ENCODE results near the gene ANAPC7.
"Not testable (repeated sequence)": the region's sequence is repeated elsewhere in the genome, so short reads cannot be mapped to it uniquely, and the experiment has no call there.

The ANAPC7 gene

DNA sequence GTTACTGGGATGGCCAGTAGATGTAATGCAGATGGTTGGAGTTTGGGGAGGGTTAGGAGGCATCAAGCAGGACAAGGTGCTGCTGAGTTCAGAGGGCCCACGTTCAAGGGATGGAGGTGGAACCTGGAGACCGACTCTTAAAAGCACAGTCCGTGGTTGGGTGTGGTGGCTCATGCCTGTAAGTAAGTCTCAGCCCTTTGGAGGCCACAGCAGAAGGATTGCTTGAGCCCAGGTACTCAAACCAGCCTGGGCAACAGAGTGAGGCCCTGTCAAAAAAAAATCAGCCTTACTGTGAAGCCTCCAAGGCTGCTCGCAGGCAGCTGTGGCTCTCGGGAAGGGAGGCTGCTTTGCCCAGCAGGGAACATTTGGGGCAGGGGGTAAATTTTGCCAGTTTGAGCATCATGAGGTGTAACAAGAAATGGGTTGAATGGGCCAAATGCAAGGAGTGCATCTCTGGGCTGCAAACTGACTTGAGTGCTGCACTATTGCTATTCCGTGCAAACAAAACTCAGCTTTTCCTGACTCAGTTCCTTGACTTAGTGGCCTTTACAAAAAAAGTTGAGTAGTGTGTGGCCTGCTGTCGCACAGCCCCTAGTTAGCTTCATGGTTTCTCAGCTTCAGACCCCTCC is 55.0 kb downstream of the ANAPC7 start:
- DNase-seq, result no peak

- no peak for DNase-seq
These were observed 55.7 kb downstream of the ANAPC7 start for GRCh38 chr12:110347767-110348166.

- DNase-seq, result no peak
These were observed 57.5 kb downstream of the ANAPC7 start for GRCh38 chr12:110345963-110346362.

GRCh38 chr12:110345176-110345661 is 58.3 kb downstream of the ANAPC7 start:
- no peak for DNase-seq

GRCh38 chr12:110344657-110345056 is 58.9 kb downstream of the ANAPC7 start:
- DNase-seq, result no peak

- no peak for DNase-seq
These were observed 59.6 kb downstream of the ANAPC7 start for GRCh38 chr12:110343736-110344555.

DNA sequence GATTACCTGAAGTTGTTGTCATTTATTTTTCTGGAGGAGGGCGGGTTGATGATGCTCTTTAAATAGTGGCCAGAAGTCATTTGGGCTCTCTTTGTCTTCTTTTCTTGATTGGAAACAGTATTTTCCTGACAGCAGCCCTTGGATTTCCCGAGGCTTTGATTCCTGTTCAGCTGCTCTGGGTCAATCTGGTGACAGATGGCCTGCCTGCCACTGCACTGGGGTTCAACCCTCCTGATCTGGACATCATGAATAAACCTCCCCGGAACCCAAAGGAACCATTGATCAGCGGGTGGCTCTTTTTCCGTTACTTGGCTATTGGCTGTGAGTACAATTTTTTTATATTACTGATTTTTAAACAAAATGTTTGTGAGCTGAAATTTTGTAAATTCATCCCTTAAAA is 60.4 kb downstream of the ANAPC7 start:
- no peak for DNase-seq

GRCh38 chr12:110342157-110342556 is 61.4 kb downstream of the ANAPC7 start:
- no peak for DNase-seq

DNA sequence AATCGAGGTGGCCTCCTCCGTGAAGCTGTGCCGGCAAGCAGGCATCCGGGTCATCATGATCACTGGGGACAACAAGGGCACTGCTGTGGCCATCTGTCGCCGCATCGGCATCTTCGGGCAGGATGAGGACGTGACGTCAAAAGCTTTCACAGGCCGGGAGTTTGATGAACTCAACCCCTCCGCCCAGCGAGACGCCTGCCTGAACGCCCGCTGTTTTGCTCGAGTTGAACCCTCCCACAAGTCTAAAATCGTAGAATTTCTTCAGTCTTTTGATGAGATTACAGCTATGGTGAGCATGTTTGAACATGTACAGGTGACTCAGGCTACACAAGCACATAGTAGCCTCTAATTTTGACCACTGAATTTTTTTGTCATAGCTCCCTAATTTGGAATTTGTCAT is 62.8 kb downstream of the ANAPC7 start:
- no peak for DNase-seq

- DNase-seq, result not testable (repeated sequence)
These were observed 63.2 kb downstream of the ANAPC7 start for GRCh38 chr12:110340261-110340660.

GRCh38 chr12:110339184-110339952 is 64.1 kb downstream of the ANAPC7 start:
- no peak for DNase-seq

DNA sequence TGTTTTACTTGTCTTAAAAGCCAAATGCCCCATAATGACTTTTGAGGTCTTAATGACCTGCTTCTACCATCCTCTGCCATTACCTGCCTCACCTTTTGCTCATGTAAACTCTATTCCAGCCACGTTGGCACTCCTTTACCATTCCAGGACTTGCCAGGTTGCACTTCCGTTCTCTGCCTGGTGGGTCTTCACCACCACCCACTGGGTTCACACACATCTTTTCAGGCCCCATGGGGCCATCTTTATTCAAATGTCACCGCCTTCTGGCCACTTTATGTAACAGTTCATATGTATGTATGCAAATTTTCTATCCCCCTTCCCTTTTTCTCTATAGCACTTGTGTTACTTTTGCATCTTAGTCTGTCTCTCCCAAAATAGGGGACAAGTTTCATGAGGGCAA is 64.8 kb downstream of the ANAPC7 start:
- DNase-seq, result no peak

GRCh38 chr12:110337912-110338710 is 65.4 kb downstream of the ANAPC7 start:
- no peak for DNase-seq

DNA sequence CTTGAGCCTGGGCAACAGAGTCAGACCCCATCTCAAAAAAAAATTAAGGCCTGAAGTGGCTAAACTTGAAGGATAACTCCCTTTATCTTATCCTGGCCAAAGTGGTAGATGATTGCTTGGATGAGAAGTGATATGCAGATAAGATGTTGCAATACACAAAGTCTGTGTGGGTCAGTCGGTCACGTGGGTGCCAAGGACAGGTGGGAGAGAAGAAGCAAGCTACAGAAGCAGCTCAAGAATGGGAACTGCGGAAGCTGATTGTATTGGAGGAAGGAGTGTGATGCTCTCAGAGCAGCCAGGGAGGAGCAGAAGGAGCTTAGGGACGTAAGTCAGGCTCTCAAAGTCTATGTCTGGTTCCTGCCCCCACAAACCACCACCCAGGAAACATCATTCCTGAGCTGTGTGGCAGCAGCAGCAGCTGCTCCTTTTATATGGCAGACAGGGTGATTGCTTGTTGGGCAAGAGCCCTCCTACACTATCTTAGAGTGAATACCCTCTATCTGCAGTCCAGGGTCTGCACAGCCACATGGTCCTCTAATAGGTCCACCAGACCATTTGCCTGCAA is 67.9 kb downstream of the ANAPC7 start:
- DNase-seq, result no peak

- DNase-seq, result no peak
These were observed 70.3 kb downstream of the ANAPC7 start for GRCh38 chr12:110333201-110333600.

DNA sequence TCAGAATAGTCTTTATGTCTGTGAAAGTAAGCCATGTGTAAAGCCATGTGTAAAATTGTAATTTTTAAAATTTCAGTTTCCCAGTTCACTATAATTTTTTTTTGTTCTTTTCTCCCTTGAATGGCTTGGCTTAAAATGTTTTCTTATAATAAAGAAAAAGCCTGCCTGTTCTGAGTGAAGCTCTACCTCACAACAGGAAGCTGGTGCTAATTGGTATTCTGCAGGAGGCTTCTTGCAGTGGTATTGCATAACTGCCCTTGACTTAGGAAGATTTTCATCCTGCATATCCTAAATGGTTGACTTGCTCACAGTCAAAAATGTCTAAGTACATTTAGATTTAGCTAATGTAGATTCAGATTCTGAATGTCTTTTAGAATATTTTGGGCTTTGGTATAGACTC is 73.0 kb downstream of the ANAPC7 start:
- no peak for DNase-seq

- no peak for DNase-seq
These were observed 73.4 kb downstream of the ANAPC7 start for GRCh38 chr12:110330124-110330523.

- DNase-seq, result no peak
These were observed 73.8 kb downstream of the ANAPC7 start for GRCh38 chr12:110329710-110330109.
